Fibroblast of villous mesenchyme (primary cell): ENCODE data around the gene SFTPB. TPM values are rescaled to one million over a fixed set of nuclear protein-coding genes. Genes with fewer than 3 reads are reported as not detected.
"Not testable (repeated sequence)": the region's sequence is repeated elsewhere in the genome, so short reads cannot be mapped to it uniquely, and the experiment has no call there.

ENCODE experiments used
- DNase-seq: peaks from one replicate; pipeline ENCODE4 v3.0.0-alpha.2; 2010; ENCODE audit warnings: low read depth
- H3K4me3 ChIP-seq: 2 replicates; pipeline ENCODE4 v1.5.1; 2011; ENCODE audit warnings: low read depth, mild to moderate bottlenecking, low read length
- CTCF ChIP-seq: IDR thresholded peaks from 2 replicates; pipeline ENCODE4 v1.5.1; 2012; ENCODE audit warnings: low read depth, mild to moderate bottlenecking, low read length; ENCODE audit not compliant: insufficient read depth
- total RNA-seq: library from RNA; depleted of rRNA; stranded (reverse); fragments of >200 nt; gene quantifications from 2 replicates; pipeline ENCODE4 v1.2.3, GENCODE V29; 2012

The SFTPB gene
- total RNA-seq, 1 donor = not detected

GRCh38 chr2:85615413-85615728, 52.6 kb downstream of the SFTPB start:
- H3K4me3 ChIP-seq = no peak overlapping the region
- TF ChIP-seq CTCF = no peak
- no peak for DNase-seq

GRCh38 chr2:85614757-85615156, 53.2 kb downstream of the SFTPB start:
- not testable (repeated sequence) for DNase-seq

GRCh38 chr2:85613717-85614515, 54.1 kb downstream of the SFTPB start:
- H3K4me3 ChIP-seq = no peak overlapping the region
- TF ChIP-seq CTCF = no peak
- no peak for DNase-seq

More at GRCh38 chr2:85614757-85615156, 53.2 kb downstream of the SFTPB start:
- not testable (repeated sequence) for H3K4me3 ChIP-seq

- no peak for TF ChIP-seq CTCF
- DNase-seq = peak; percentile 87
- H3K4me3 ChIP-seq = peak within 1 kb of the TSS; percentile 81
Measured at GRCh38 chr2:85611705-85612587, 56.1 kb downstream of the SFTPB start, which contains the start of gene C2orf68. C2orf68 (minus strand) TSS chr2:85612066; CDS start chr2:85611984, 82 bp downstream.

- peak overlapping the region; percentile 81 for H3K4me3 ChIP-seq
- DNase-seq = no peak
- no peak for TF ChIP-seq CTCF
Measured at GRCh38 chr2:85611217-85611704, 56.7 kb downstream of the SFTPB start.

Other genes with a start within 250 kb of the SFTPB start
- 0.43 TPM in 1 of 2 replicates, not detected in the other for gene SH2D6, start 249.5 kb downstream of the SFTPB start, total RNA-seq
- gene MAT2A, start 129.0 kb downstream of the SFTPB start, total RNA-seq = 113 and 124 TPM in 2 replicates
- 35.8 and 51.4 TPM in 2 replicates for gene GGCX, start 106.7 kb downstream of the SFTPB start, total RNA-seq
- gene VAMP8, start 90.6 kb downstream of the SFTPB start, total RNA-seq = 2.2 and 3.5 TPM in 2 replicates
- gene VAMP5, start 83.8 kb downstream of the SFTPB start, total RNA-seq = 18.1 and 22.9 TPM in 2 replicates
- gene RNF181, start 72.5 kb downstream of the SFTPB start, total RNA-seq = 130 and 221 TPM in 2 replicates
- gene TMEM150A, start 65.5 kb downstream of the SFTPB start, total RNA-seq = 8.6 and 10.6 TPM in 2 replicates
- gene C2orf68, start 56.1 kb downstream of the SFTPB start, total RNA-seq = 16.4 and 26.8 TPM in 2 replicates
- 39.6 and 41.9 TPM in 2 replicates for gene USP39, start 52.0 kb downstream of the SFTPB start, total RNA-seq
- not detected in 2 replicates for gene GNLY, start 26.2 kb upstream of the SFTPB start, total RNA-seq
- gene ATOH8, start 85.8 kb upstream of the SFTPB start, total RNA-seq = 6.8 and 9.1 TPM in 2 replicates
- gene ST3GAL5, start 220.8 kb upstream of the SFTPB start, total RNA-seq = 25.8 and 27.6 TPM in 2 replicates